Epithelial cell of proximal tubule (primary cell): Measurements from ENCODE around the gene SRMS. TPM values are rescaled to one million over a fixed set of nuclear protein-coding genes. Genes with fewer than 3 reads are reported as not detected.
"Not testable (repeated sequence)": the region's sequence is repeated elsewhere in the genome, so short reads cannot be mapped to it uniquely, and the experiment has no call there.

Source experiments
- DNase-seq: peaks from one replicate; pipeline ENCODE4 v3.0.0-alpha.2; 2011; ENCODE audit warnings: low read depth
- H3K4me3 ChIP-seq: 2 replicates; pipeline ENCODE4 v1.5.1; 2011; ENCODE audit warnings: low read depth, mild to moderate bottlenecking, low read length
- total RNA-seq: library from RNA; depleted of rRNA; stranded (reverse); fragments of >200 nt; gene quantifications from 2 replicates; pipeline ENCODE4 v1.2.3, GENCODE V29; 2015
- TF ChIP-seq, protein P1 (sequence below): conservative IDR thresholded peaks from 2 replicates; pipeline ENCODE4 v1.5.1; 2012; ENCODE audit warnings: low read depth, mild to moderate bottlenecking, low read length

The SRMS gene
- total RNA-seq, 1 donor from 2014 or later = not detected

DNA sequence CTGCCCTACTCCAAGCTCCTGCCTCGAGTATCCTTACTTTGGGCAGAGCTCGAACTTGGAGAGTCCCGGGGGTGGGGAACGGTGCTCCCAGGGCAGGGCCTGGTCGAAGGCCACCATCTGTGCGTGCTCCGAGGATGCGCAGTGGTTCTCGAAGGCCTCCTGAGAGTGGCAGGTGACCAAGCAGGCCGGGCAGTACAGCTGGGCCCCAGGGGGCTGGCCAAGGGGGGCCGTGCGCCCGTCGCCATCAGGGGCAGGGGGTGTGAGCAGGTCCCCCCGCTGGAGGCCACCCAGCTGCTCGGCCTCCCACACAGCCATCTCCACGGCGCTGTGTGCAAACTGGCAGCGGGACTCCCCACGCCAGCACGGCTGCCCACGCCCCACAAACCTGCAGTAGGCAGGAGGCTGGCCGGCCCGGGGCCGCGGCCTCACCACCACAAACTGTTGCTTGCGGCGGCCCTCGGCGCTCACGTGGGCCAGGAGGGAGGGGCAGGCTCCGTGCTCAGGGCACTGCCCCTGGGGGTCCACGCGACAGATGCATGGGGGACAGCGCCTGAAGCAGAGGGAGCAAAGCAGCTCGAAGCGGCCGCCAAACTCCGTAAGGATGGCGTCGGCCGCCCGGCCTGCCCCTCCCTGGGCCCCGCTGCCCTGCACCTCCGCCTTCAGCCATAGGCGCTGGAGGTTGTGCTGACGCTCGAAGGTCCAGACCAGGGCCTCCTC lies 24.7 kb upstream of the SRMS start:
- no peak overlapping the region for H3K4me3 ChIP-seq
- no peak for DNase-seq
- TF ChIP-seq, protein P1, sequence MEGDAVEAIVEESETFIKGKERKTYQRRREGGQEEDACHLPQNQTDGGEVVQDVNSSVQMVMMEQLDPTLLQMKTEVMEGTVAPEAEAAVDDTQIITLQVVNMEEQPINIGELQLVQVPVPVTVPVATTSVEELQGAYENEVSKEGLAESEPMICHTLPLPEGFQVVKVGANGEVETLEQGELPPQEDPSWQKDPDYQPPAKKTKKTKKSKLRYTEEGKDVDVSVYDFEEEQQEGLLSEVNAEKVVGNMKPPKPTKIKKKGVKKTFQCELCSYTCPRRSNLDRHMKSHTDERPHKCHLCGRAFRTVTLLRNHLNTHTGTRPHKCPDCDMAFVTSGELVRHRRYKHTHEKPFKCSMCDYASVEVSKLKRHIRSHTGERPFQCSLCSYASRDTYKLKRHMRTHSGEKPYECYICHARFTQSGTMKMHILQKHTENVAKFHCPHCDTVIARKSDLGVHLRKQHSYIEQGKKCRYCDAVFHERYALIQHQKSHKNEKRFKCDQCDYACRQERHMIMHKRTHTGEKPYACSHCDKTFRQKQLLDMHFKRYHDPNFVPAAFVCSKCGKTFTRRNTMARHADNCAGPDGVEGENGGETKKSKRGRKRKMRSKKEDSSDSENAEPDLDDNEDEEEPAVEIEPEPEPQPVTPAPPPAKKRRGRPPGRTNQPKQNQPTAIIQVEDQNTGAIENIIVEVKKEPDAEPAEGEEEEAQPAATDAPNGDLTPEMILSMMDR = no peak

DNA sequence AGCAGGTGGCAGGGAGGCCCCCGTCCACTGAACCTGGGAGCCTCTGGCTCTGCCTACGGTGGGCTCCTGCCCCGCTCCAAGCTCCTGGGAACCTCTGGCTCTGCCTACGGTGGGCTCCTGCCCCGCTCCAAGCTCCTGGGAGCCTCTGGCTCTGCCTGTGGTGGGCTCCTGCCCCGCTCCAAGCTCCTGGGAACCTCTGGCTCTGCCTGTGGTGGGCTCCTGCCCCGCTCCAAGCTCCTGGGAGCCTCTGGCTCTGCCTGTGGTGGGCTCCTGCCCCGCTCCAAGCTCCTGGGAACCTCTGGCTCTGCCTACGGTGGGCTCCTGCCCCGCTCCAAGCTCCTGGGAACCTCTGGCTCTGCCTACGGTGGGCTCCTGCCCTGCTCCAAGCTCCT lies 23.5 kb upstream of the SRMS start:
- not testable (repeated sequence) for DNase-seq, H3K4me3 ChIP-seq

DNA sequence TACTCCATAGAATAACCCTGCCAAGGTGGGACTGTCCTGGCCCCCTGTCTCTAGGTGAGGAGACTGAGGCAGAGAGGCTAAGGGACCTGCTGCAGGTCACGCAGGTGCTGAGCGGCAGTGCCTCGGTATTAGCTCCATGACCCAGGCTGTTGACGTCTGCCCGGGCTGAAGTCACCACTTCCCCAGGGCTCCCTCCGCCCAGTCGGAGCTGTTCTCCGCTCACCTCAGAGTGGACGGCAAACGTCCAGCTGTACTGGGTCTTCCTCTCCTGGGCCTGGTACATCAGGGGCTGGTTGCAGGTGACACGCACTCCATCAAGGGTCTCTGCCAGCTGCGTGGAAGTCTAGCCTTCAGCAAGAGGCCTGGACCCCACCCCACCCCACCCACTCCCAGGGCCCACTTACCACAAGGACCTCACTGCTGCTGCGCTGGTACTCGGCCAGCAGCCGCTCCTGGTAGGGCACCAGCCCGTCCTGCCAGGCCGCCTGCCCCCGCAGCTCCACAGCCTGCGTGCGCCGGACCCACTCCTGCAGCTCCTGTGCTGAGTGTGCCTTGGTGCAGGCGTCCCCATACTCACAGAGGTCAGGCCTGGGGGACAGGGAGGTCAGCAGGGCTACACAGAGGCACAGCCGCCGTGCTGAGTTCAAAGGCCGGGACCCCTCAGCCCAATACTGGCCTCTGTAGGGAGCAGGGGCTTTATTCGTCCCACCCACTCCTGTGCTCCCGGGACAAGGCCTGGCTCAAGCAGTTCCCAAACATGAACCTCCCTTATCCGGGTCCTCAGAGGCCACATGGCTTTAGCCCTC lies 22.9 kb upstream of the SRMS start:
- TF ChIP-seq, protein P1 = no peak
- no peak overlapping the region for H3K4me3 ChIP-seq
- no peak for DNase-seq

DNA sequence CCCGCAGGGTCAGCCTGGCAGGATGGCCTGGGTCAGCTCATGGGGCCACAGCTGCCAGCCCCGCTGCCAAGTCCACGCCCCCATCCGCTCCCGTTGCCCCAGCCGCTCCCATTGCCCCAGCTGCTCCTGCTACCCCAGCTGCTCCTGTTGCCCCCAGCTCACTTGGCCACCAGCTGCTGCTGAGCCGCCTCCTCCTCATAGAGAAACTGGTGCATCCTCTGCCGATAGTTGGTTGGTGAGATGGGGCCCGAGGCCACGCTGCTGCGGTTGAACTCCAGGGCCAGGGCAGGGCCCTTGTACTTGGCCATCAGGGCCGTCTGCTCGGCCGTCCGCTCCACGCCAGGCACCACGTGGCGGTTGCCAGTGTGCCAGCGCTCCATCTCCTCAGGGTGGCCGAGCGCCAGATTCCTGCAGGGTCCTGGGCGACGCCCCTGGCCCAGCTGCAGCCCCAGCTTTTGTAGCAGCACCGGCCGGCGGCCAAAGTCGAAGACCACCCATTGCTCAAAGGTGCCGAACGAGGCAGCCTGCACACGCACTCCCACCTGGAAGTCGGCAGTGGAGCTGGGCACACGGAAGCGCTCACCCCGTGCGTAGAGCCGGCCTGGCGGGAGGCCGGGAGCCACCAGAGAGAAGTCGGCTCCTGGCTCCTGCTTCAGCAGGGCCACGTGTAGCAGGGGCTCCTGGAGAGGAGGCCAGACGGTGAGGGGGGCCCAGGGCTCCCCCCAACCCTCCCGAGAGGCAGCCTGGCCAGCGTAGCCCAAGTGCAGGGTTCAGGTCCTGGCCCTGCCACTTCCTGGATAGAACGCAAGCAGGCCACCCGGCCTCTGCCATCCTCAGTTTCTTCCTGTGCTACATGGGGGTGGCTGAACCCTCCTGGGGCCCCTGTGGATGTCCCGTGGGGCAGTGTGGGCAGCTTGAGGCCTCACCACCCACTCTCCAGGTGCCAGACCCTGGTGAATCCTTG lies 21.7 kb upstream of the SRMS start:
- TF ChIP-seq, protein P1 = no peak
- no peak for DNase-seq
- H3K4me3 ChIP-seq = no peak overlapping the region

DNA sequence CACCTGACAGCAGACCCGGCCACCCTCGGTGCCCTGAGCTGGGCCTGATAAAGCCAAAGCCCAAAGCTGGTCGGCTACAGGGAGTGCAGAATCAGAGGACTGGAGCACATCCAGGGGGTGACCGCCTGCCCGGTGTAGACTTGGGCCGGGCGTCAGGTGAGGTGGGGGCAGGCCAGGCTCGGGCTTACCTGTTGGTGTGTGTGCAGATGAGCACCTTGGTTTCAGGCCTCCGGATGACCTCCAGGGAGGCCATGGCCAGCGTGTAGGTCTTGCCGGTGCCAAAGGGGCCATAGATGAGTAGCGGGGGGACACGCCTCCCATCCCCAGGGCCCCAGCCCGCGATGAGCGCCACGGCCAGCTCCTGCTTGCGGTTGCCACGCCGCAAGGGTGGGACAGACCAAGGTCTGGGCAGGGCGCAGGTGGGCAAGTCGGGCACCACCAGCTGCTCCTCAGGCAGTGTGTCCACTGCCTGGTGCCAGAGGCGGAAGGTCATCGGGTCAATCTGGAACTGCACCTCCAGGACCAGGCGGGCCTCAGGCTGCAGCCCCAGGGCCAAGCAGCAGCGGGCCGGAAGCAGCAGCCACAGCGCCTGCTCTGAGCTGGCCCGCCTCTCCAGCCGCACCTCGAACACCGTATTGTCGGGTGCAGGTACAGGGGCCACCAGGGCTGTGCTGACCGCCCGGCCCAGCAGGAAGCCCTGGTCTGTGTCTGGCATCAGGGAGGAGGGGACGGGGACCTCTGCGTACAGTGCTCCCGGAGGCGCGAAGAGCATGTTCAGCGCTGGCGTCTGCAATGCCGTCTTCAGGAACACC lies 20.8 kb upstream of the SRMS start:
- TF ChIP-seq, protein P1 = no peak
- DNase-seq = no peak
- H3K4me3 ChIP-seq = no peak overlapping the region

DNA sequence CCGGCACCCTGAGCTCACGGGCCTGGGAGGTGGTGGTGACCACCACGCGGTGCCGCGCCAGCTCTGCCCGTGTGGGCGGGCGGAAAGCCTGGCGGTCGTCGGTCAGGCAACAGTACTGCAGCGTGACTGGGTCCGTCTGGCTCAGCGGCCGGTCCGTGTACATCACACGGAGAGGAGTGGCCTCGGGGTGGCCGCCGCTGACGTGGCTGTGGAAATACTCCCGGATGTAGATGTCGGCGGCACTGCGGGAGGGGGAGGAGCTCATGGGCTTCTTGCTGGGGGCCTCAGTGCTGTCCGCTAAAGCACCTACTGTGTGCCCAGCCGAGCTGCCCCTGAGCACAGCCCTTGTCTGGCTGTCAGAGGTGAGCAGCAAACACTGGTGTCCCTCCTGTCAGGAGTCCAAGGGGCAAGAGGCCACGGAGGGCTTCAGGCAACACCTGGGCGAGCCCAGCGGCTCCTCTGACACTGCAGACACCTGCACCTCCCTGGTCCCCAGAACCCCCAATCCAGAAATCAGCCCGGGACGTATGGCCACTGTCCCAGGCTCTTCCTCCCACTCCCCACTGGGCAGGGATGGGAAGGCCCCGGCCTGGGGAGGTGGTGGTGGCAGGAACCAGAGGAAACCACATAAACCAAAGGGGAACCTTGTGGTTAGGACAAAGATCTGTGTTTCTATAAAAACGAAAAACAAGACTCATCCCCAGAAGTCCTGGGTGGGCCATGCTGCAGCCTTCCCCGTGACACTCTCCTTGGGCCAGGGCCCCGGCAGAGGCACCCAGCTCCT lies 20.0 kb upstream of the SRMS start:
- H3K4me3 ChIP-seq = no peak overlapping the region
- TF ChIP-seq, protein P1 = no peak

More for the DNA sequence above, 20.0 kb upstream of the SRMS start:
- DNase-seq = no peak
